Measurements from ENCODE around the gene TMEM263.
"Not testable (repeated sequence)": the region's sequence is repeated elsewhere in the genome, so short reads cannot be mapped to it uniquely, and the experiment has no call there.

The TMEM263 gene

DNA sequence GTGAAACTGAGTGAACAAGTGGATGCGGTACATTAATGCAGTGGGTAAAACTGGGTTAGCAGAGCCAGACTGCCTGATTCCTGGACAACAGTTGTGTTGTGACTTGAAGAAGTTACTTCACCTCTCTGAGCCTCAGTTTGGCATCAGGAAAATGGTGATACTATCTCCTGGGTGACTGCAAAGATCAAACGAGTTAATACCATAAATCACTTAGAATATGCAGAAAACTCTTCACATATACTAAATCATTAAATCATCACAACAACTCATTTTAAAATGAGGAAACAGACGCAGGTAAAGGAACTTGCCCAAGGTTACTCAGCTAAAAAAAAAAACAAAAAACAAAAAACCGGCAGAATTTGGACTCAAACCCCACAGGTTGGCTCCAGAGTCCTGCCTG, 30.4 kb downstream of the TMEM263 start:
- no peak for DNase-seq (ENCODE audit: low read depth)

DNA sequence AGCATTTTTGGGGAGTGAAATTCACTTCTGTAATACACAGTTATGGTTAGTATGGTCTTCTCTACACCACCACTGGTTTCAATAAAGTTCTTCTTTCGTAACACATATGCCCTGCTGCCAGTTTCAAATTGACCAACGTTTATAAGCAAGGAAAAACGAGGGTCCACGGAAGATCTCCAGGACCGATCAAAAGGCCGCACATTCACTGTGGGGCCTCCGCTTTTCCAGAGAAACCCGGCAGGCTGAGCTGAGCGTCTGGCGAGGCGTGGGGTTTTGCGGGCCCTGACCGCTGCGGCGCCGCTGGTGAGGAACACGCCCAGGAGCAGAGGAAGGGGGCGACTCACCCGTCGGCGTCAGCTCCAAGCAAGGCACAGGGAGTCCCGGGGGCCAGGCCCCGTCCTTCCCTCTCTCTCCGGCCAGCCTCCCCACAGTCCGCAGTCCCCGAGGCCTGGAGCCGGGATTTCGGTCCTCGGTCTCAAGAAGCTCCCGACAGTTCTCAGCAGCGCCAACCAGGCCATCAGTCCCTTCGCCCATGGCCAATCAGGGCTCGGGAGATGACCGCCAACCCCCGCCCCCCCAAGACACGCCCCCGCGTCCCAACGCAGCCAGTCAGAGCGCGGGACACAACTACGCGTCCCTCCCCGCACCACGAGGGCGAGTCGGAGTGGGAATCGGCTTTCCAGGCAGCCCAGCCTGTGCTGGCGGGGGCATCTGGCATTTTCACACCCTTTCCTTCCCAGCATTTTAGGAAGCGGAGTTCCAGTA, 31.1 kb downstream of the TMEM263 start, which contains the start of gene MTERF2:
Gene MTERF2, minus strand, starts transcription at position 522 of the 765 bp plus-strand sequence. CDS start 8,432 bp downstream, outside the sequence.
- DNase-seq (ENCODE audit: low read depth), result peak; percentile 73

DNA sequence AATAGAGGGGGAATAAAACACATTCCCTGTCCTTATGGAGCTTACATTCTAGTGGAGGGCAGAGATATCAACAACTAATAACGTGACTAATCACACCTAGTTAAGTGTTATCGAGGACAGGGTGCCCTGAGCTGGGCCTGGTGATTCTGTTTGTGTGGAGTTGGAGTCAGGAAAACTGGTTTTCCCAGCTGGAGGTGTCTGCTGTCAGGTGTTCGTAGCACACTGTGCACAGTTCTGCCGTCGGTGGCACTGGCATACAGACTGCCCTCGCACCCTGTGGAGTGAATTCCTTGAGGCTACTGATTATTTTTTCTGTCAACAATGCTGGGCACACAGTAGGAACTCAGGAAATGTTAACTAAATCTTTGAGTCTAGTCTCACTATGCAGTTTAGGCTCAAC, 32.1 kb downstream of the TMEM263 start:
- DNase-seq (ENCODE audit: low read depth), result no peak

DNA sequence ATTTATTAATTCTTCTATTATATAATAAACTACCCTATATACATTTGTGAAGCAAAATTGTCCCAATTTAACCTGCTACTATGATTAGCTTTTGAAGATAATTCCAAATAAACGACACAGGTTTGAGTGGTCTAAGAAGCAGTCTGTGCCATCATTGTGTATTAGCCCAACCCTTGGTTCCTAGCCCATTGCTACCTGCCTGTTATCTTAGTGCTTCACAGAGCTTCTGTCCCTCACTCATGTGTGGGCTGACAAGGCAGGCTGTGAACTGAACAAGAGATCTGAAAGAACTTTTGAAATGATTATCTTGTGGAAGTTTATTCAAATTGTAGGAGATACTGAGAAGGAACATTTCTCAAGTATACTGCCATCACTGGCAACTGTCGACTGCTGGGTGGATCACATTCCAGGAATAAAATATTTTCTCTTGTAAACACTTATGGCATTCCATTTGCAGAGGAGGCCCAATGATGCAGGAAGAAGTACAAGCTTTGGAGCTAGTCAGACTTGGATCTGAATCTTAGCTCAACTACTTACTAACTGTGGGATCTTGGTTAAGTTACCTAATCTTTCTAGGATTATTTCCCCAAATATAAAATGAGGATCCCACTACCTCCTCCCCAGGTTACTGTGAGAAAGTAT, 39.0 kb downstream of the TMEM263 start:
- no peak for DNase-seq (ENCODE audit: low read depth)

- not testable (repeated sequence) for DNase-seq (ENCODE audit: low read depth)
Measured at GRCh38 chr12:106996102-106996501, 40.4 kb downstream of the TMEM263 start.

DNA sequence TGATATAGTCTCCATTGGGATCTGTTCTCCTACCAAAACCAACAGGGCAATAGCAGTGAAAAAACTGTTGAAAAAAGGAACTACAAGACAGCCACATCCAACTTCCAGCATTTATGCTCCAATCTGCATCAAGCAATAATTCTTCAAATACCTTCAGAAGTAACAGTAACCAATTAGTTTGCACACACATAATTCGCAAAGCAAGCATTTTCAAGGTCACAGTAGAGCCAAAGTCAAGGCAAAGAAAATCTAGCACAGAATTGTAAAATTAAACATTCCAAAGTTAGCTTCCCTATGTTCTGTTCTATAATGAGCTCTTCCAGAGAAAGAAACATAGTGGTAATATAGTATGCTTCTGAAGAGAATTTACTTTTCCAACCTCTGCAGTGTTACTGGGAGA, 42.2 kb downstream of the TMEM263 start:
- no peak for DNase-seq (ENCODE audit: low read depth)

GRCh38 chr12:106999446-106999845, 43.7 kb downstream of the TMEM263 start:
- DNase-seq (ENCODE audit: low read depth), result no peak

GRCh38 chr12:107002665-107003064, 47.0 kb downstream of the TMEM263 start:
- DNase-seq (ENCODE audit: low read depth), result not testable (repeated sequence)

DNA sequence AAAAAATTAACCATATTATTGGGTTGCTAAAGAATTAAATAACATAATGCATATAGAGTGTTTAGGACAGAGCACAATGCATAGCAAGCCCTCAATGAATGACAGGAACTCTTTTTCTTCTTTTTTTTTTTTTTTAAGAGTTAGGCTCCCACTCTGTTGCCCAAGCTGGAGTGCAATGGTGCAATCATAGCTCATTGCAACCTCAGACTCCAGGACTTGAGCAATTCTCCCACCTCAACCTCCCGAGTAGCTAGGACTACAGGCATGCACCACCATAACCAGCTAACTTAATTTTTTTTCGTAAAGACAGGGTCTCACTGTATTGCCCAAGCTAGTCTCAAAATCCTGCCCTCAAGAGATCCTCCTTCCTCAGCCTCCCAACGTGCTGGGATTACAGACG, 51.7 kb downstream of the TMEM263 start:
- DNase-seq (ENCODE audit: low read depth), result no peak

- no peak for DNase-seq (ENCODE audit: low read depth)
Measured at GRCh38 chr12:107011519-107011918, 55.8 kb downstream of the TMEM263 start.

- DNase-seq (ENCODE audit: low read depth), result no peak
Measured at GRCh38 chr12:107012736-107013425, 57.2 kb downstream of the TMEM263 start.

DNA sequence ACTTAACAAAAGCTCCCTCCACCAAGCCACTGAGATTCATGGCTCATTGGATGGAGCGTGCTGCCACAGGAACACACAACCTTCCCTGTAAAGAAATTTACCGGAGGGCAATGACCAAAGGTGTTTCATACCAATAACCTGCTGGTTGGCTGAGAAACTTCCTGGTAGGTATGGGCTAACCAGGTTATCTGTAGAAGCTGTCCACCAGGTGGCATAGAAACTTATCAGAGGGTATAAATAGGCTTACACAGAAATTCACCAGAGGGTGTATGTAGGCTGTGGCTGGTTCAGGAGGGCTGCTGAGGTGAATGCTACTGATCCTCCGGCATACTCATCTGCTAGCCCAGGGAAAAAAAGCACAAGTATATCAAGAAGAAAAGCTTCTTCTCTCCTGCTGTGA, 58.3 kb downstream of the TMEM263 start:
- DNase-seq (ENCODE audit: low read depth), result no peak

- DNase-seq (ENCODE audit: low read depth), result no peak
Measured at GRCh38 chr12:107017042-107017441, 61.3 kb downstream of the TMEM263 start.

- DNase-seq (ENCODE audit: low read depth), result no peak
Measured at GRCh38 chr12:107019546-107019945, 63.8 kb downstream of the TMEM263 start.

Measured in activated T-cell treated with anti-CD3 and anti-CD28 coated beads for 24 hours (primary cell).